SJCRH30 (cell line): Measurements from ENCODE around the gene WDFY2. TPM values are rescaled to one million over a fixed set of nuclear protein-coding genes. Genes with fewer than 3 reads are reported as not detected.

Experiments
- DNase-seq, 2 experiments: peaks; one replicate each; pipeline ENCODE4 v3.0.0-alpha.2; 2015 to 2020
- H3K27ac ChIP-seq: fragments of 250-450 bp; sonication (Bioruptor Pico); 2 replicates; pipeline ENCODE4 v1.5.1; 2020; ENCODE audit warnings: mild to moderate bottlenecking, moderate library complexity
- H3K27me3 ChIP-seq: fragments of 250-450 bp; sonication (Bioruptor Pico); 2 replicates; pipeline ENCODE4 v1.5.1; 2020; ENCODE audit warnings: mild to moderate bottlenecking, moderate library complexity
- H3K36me3 ChIP-seq: fragments of 250-450 bp; sonication (Bioruptor Pico); 2 replicates; pipeline ENCODE4 v1.5.1; 2020; ENCODE audit warnings: mild to moderate bottlenecking, moderate library complexity
- H3K4me1 ChIP-seq: fragments of 250-450 bp; sonication (Bioruptor Pico); 2 replicates; pipeline ENCODE4 v1.5.1; 2020; ENCODE audit warnings: mild to moderate bottlenecking, moderate library complexity
- H3K4me3 ChIP-seq: fragments of 250-450 bp; sonication (Bioruptor Pico); 2 replicates; pipeline ENCODE4 v1.5.1; 2020; ENCODE audit warnings: mild to moderate bottlenecking, moderate library complexity
- H3K9me3 ChIP-seq: fragments of 250-450 bp; sonication (Bioruptor Pico); replicated peaks from 2 replicates; pipeline ENCODE4 v1.5.1; 2020; ENCODE audit warnings: mild to moderate bottlenecking, moderate library complexity
- total RNA-seq: library from RNA; depleted of rRNA; stranded (reverse); fragments of >200 nt; shearing (Covaris generic); gene quantifications from 2 replicates; pipeline ENCODE4 v1.2.3, GENCODE V29; 2014; rRNA removed

The WDFY2 gene
- total RNA-seq, 1 experiment from 2014 or later = 13.2 TPM

- Histone ChIP-seq H3K4me3 (no peak overlapping the region), H3K4me1 (no peaks in the 10 kb centered on the region), H3K36me3 (no peaks in the 10 kb centered on the region), H3K27me3 (no peaks in the 10 kb centered on the region), H3K27ac (no peak overlapping the region), H3K9me3 (no peaks in the 10 kb centered on the region)
- DNase-seq = no peak
These were observed 232.5 kb downstream of the WDFY2 start for GRCh38 chr13:51816604-51817249.

Other genes starting within 250 kb of the WDFY2 start
- gene SERPINE3, start 244.8 kb upstream of the WDFY2 start, total RNA-seq = not detected in 2 replicates
- gene INTS6, start 131.4 kb upstream of the WDFY2 start, total RNA-seq = 34.3 and 38.7 TPM in 2 replicates
- 1.1 and 2.4 TPM in 2 replicates for gene DHRS12, start 219.7 kb downstream of the WDFY2 start, total RNA-seq